HepG2 (cell line): ENCODE results near the gene TCFL5. TPM values are rescaled to one million over a fixed set of nuclear protein-coding genes. Genes with fewer than 3 reads are reported as not detected.

ENCODE experiments used
- BORCS8-MEF2B ChIP-seq: sonication (generic); formaldehyde crosslinking; IDR thresholded peaks from 2 replicates; pipeline ENCODE4 v1.8.0; 2022; ENCODE audit warnings: mild to moderate bottlenecking, missing genetic modification reagents
- FLYWCH1 ChIP-seq: sonication (generic); formaldehyde crosslinking; IDR thresholded peaks from 2 replicates; pipeline ENCODE4 v1.8.1; 2023; ENCODE audit warnings: mild to moderate bottlenecking, missing genetic modification reagents
- HHEX ChIP-seq: IDR thresholded peaks from 2 replicates; pipeline ENCODE4 v1.6.1; 2016; ENCODE audit warnings: control low read depth
- TAF1 ChIP-seq: sonication (generic); formaldehyde crosslinking; IDR thresholded peaks from 2 replicates; pipeline ENCODE4 v1.4.0; 2020; ENCODE audit warnings: missing genetic modification reagents
- polyA plus RNA-seq, 8 experiments: library from polyadenylated mRNA; depleted of rRNA in 3 of 8; stranded (reverse) in 7 of 8; unstranded in 1 of 8; fragments of >200 nt; fragmentation: Illumina TruSeq in 4 of 8; extraction: Trizol in 4 of 8; gene quantifications; 2 replicates each; pipeline versions ENCODE4 v1.2.1 to v1.2.3, GENCODE V29; 2011 to 2016; ENCODE audit warnings: low read depth in 4 of 8, missing spikeins in 1 of 8, mixed read lengths in 1 of 8; ENCODE audit not compliant: insufficient read depth in 1 of 8
- total RNA-seq, 5 experiments: library from RNA; depleted of rRNA; stranded (reverse); fragments of >200 nt; fragmentation: Illumina TruSeq; extraction: Trizol; gene quantifications; 2 replicates each; pipeline ENCODE4 v1.2.3, GENCODE V29; 2016; ENCODE audit warnings: low read depth in 1 of 5
- TF ChIP-seq, protein P1 (sequence below): sonication (generic); formaldehyde crosslinking; IDR thresholded peaks from 2 replicates; pipeline ENCODE4 v1.4.0; 2020; ENCODE audit warnings: missing genetic modification reagents
- TF ChIP-seq, protein P2 (sequence below): sonication (generic); formaldehyde crosslinking; IDR thresholded peaks from 2 replicates; pipeline ENCODE4 v1.5.0; 2020; ENCODE audit warnings: missing genetic modification reagents, mild to moderate bottlenecking, borderline replicate concordance
- TF ChIP-seq, protein P3 (sequence below): sonication (generic); formaldehyde crosslinking; IDR thresholded peaks from 2 replicates; pipeline ENCODE4 v1.9.0; 2021; ENCODE audit warnings: mild to moderate bottlenecking, missing genetic modification reagents

The TCFL5 gene
- total and polyA plus RNA-seq, 2 of the 13 experiments (the other 11 are each of a cell fraction or from before 2014, with no cell fraction given) = 14.8 to 20.0 TPM

DNA sequence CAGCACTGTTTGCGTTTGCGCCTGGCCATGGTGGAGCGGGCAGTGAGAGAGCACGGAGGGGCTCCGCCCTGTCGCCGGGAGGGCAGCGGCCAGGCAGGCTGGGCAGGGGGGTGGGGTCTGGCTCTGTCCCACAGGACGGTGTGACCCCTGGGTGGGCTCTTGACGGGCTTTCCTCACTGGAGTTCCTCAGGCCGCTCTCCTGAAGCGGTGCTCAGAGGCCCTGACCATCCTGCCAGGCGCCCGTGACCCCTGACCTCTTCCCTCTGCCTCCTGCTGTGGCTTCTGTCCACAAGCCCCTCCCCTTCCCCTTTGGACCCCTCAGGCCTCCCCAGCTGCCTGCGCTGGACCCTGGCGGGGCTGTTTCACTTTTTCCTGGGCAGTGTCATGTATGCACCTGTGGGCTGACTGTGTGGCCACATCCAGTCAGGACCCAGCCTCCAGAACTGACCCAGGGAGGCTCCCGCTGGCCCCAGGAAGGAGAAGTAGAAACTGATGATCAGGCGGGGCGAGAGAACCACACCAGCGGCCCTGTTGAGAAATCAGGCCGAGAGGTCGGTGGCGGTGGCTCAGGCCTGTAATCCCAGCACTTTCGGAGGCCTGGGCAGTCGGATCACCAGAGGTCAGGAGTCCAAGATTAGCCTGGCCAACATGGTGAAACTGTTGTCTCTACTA is 55.8 kb downstream of the TCFL5 start (continued):
- TF ChIP-seq, protein P1, sequence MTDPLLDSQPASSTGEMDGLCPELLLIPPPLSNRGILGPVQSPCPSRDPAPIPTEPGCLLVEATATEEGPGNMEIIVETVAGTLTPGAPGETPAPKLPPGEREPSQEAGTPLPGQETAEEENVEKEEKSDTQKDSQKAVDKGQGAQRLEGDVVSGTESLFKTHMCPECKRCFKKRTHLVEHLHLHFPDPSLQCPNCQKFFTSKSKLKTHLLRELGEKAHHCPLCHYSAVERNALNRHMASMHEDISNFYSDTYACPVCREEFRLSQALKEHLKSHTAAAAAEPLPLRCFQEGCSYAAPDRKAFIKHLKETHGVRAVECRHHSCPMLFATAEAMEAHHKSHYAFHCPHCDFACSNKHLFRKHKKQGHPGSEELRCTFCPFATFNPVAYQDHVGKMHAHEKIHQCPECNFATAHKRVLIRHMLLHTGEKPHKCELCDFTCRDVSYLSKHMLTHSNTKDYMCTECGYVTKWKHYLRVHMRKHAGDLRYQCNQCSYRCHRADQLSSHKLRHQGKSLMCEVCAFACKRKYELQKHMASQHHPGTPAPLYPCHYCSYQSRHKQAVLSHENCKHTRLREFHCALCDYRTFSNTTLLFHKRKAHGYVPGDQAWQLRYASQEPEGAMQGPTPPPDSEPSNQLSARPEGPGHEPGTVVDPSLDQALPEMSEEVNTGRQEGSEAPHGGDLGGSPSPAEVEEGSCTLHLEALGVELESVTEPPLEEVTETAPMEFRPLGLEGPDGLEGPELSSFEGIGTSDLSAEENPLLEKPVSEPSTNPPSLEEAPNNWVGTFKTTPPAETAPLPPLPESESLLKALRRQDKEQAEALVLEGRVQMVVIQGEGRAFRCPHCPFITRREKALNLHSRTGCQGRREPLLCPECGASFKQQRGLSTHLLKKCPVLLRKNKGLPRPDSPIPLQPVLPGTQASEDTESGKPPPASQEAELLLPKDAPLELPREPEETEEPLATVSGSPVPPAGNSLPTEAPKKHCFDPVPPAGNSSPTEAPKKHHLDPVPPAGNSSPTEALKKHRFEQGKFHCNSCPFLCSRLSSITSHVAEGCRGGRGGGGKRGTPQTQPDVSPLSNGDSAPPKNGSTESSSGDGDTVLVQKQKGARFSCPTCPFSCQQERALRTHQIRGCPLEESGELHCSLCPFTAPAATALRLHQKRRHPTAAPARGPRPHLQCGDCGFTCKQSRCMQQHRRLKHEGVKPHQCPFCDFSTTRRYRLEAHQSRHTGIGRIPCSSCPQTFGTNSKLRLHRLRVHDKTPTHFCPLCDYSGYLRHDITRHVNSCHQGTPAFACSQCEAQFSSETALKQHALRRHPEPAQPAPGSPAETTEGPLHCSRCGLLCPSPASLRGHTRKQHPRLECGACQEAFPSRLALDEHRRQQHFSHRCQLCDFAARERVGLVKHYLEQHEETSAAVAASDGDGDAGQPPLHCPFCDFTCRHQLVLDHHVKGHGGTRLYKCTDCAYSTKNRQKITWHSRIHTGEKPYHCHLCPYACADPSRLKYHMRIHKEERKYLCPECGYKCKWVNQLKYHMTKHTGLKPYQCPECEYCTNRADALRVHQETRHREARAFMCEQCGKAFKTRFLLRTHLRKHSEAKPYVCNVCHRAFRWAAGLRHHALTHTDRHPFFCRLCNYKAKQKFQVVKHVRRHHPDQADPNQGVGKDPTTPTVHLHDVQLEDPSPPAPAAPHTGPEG (CRISPR knock-in tag) = peak; percentile 69
- TF ChIP-seq, protein P2, sequence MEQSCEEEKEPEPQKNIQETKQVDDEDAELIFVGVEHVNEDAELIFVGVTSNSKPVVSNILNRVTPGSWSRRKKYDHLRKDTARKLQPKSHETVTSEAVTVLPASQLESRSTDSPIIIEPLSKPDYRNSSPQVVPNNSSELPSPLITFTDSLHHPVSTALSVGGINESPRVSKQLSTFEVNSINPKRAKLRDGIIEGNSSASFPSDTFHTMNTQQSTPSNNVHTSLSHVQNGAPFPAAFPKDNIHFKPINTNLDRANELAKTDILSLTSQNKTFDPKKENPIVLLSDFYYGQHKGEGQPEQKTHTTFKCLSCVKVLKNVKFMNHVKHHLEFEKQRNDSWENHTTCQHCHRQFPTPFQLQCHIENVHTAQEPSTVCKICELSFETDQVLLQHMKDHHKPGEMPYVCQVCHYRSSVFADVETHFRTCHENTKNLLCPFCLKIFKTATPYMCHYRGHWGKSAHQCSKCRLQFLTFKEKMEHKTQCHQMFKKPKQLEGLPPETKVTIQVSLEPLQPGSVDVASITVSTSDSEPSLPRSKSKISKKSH = peak; percentile 13; the same call in 1 of the 2 replicates
- TF ChIP-seq, protein P3, sequence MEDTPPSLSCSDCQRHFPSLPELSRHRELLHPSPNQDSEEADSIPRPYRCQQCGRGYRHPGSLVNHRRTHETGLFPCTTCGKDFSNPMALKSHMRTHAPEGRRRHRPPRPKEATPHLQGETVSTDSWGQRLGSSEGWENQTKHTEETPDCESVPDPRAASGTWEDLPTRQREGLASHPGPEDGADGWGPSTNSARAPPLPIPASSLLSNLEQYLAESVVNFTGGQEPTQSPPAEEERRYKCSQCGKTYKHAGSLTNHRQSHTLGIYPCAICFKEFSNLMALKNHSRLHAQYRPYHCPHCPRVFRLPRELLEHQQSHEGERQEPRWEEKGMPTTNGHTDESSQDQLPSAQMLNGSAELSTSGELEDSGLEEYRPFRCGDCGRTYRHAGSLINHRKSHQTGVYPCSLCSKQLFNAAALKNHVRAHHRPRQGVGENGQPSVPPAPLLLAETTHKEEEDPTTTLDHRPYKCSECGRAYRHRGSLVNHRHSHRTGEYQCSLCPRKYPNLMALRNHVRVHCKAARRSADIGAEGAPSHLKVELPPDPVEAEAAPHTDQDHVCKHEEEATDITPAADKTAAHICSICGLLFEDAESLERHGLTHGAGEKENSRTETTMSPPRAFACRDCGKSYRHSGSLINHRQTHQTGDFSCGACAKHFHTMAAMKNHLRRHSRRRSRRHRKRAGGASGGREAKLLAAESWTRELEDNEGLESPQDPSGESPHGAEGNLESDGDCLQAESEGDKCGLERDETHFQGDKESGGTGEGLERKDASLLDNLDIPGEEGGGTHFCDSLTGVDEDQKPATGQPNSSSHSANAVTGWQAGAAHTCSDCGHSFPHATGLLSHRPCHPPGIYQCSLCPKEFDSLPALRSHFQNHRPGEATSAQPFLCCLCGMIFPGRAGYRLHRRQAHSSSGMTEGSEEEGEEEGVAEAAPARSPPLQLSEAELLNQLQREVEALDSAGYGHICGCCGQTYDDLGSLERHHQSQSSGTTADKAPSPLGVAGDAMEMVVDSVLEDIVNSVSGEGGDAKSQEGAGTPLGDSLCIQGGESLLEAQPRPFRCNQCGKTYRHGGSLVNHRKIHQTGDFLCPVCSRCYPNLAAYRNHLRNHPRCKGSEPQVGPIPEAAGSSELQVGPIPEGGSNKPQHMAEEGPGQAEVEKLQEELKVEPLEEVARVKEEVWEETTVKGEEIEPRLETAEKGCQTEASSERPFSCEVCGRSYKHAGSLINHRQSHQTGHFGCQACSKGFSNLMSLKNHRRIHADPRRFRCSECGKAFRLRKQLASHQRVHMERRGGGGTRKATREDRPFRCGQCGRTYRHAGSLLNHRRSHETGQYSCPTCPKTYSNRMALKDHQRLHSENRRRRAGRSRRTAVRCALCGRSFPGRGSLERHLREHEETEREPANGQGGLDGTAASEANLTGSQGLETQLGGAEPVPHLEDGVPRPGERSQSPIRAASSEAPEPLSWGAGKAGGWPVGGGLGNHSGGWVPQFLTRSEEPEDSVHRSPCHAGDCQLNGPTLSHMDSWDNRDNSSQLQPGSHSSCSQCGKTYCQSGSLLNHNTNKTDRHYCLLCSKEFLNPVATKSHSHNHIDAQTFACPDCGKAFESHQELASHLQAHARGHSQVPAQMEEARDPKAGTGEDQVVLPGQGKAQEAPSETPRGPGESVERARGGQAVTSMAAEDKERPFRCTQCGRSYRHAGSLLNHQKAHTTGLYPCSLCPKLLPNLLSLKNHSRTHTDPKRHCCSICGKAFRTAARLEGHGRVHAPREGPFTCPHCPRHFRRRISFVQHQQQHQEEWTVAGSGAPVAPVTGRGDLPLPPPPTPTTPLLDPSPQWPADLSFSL (CRISPR knock-in tag) = no peak; the same call in 1 of the 2 replicates
- TF ChIP-seq HHEX (CRISPR knock-in tag) (0 out of 2 replicates have a peak, but pooled peaks have one; percentile 8), FLYWCH1 (CRISPR knock-in tag) (no peak), TAF1 (peak; percentile 80), BORCS8-MEF2B (CRISPR knock-in tag) (peak; percentile 81)
